ENCODE results near the gene IREB2.

The IREB2 gene

DNA sequence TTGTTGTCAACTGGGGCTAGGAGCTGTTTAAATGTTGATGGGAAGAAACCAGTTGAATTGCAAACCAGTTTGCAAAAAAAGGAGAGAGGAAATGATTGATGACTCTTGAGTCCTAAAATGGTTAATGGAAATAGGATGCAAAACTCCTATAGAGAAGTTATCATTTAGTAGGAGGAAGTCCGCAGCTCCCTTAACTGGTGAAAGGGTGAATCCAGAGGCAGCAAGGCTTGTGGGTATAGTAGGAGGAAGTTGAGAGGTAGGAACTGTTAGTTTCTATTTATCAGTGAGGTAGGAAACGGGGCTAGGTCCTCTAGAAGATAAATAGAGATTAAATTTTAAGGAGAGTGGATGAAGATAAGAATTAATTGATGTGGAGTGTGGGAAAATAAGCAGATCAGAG lies 15.4 kb downstream of the IREB2 start:
- TF ChIP-seq CTCF (IDR thresholded peaks at IDR 0.05; ENCODE audit: low read depth, low read length) = no peak
- no peak for DNase-seq (ENCODE audit: extremely low read depth, low read depth)

GRCh38 chr15:78454992-78455391 lies 17.0 kb downstream of the IREB2 start:
- DNase-seq (ENCODE audit: extremely low read depth, low read depth) = no peak

DNA sequence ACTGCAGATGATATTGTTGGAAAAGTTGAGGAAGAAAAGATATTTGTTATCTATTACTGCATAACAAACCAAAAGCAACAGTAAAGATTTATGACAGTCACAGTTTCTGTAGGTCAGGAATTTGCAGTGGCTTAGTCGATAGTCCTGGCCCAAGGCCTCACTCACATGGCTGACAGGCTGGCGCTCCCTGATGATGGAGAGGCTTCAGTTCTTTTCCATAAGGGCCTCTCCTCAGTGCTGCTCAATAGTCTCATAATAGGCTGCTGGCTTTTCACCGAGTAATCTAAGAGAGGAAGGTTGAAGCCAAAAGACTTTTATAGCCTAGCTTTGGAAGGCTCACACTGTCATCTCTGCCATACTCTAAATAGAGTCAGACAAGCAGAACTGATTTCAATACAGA lies 17.7 kb downstream of the IREB2 start:
- TF ChIP-seq CTCF (IDR thresholded peaks at IDR 0.05; ENCODE audit: low read depth, low read length) = no peak
- no peak for DNase-seq (ENCODE audit: extremely low read depth, low read depth)

More at GRCh38 chr15:78454992-78455391, 17.0 kb downstream of the IREB2 start:
- no peak for TF ChIP-seq CTCF (IDR thresholded peaks at IDR 0.05; ENCODE audit: low read depth, low read length)

DNA sequence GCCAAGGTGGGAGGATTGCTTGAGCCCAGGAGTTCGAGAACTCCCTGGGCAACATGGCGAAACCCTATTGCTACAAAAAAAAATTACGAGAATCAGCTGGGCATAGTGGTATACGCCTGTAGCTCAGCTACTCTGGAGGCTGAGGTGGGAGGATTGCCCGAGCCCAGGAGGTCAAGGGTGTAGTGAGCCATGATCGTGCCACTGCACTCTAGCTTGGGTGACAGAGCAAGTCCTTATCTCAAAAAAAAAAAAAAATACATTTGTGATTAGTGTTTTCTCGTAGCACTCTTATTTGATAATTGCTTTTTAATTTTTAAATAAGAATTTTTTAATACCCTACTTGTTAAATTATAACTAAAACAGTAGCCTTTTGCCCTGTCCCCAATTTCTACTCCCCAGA lies 18.4 kb downstream of the IREB2 start:
- no peak for TF ChIP-seq CTCF (IDR thresholded peaks at IDR 0.05; ENCODE audit: low read depth, low read length)
- DNase-seq (ENCODE audit: extremely low read depth, low read depth) = no peak

GRCh38 chr15:78457101-78457500 lies 19.1 kb downstream of the IREB2 start:
- TF ChIP-seq CTCF (IDR thresholded peaks at IDR 0.05; ENCODE audit: low read depth, low read length) = no peak
- DNase-seq (ENCODE audit: extremely low read depth, low read depth) = peak; percentile 62

DNA sequence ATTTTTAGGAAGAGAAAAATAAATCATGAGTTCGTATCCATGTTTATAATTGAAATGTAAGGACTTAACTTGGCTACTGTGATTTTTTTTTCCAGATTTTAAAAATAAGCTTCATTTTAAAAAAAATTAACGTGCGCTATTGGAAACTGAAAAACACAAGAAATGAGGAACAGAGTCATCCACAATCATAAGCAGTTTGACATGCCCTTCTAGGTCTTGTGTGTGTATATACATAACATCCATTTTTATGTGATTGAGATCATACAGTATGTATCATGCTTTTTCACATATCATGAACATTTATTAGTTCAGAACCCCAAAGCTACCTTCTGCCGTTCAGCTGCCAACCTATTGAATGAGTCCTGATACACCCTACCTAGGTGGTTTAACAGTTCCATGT lies 22.7 kb downstream of the IREB2 start:
- no peak for DNase-seq (ENCODE audit: extremely low read depth, low read depth)
- no peak for TF ChIP-seq CTCF (IDR thresholded peaks at IDR 0.05; ENCODE audit: low read depth, low read length)

DNA sequence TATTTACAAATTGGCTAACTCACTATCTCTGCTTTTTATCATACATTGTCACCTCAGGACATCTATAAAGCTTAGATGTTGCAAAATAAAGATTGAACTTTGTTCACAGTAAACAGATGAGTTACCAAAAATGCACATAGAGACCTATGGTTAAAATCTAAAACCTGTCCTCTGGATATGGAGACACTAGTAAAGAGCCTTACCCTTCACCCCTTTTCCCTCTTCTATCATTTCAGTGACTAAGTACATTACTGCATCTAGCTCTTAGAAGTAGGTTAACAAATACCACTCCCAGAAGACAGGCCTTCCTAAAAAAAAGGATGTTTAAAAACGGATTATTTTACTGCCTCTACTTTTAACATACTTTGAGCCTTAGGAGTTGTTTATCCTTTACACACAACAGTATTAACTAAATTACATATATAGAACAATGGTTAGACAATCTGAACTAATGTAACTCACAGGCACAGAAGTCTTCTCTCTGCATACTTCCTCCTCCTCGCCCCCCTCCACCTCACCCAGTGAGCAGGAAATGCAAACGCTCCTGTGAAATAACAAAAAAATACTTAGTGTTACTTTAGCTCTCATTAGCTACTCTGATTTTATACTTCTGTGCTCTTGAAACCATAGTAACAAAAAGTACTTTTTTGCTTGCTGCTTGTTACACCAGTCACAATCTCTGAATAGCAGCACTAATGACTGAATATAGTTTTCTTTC lies 23.3 kb downstream of the IREB2 start:
- DNase-seq (ENCODE audit: extremely low read depth, low read depth) = no peak
- TF ChIP-seq CTCF (IDR thresholded peaks at IDR 0.05; ENCODE audit: low read depth, low read length) = no peak
